Lung microvascular endothelial cell (primary cell): Measurements from ENCODE around the gene CYP19A1. TPM values are rescaled to one million over a fixed set of nuclear protein-coding genes. Genes with fewer than 3 reads are reported as not detected.
A peak's percentile ranks its signal among the peaks of the same experiment; 100 is the strongest.

Experiments used
- DNase-seq, 2 donors: peaks; one replicate each; pipeline versions ENCODE4 v3.0.0 to v3.0.0-alpha.2; 2010; ENCODE audit warnings: low read depth in 2 of 2
- total RNA-seq: library from RNA; depleted of rRNA; stranded (reverse); fragments of >200 nt; gene quantifications from 2 replicates; pipeline ENCODE4 v1.2.1, GENCODE V29; 2014

Gene CYP19A1
- total RNA-seq, 1 donor from 2014 or later: not detected

DNA sequence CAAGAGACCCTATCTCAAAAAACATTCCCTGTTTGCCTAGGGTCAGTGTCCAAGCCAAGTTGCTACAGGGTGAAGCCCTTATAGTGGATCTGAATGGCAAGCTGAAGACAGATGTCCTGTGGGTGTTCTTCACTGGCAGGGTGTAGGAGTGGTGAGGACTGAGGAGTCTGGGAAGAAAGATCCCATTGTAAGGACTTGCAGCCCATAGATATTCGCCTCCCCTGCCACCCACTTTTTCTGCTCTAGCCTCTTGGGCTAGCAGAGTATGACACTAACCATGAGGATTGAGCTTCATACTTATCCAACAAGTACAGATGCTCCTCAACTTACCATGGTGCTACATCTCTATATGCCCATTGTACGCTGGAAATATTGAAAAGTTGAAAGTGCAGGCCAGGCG lies 13.2 kb downstream of the CYP19A1 start:
- DNase-seq: no peak

DNA sequence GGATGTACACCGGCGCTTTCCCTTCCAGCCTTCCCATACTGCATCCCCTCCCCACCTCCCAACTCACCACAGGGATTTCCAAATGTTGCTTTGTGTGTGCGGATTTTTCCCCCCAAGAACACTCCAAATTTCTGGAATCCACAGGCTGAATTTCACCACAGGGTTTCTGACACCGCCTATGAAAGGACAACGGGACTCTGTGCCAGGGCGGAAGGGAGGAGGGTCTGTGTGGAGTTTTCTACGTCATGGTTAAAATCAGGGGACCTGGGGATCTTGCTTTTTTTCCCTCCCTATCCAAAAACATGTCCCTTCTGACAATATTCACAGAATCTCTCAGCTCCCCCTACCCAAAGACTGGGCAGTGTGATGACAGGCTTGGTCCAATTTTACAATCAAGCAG lies 14.6 kb downstream of the CYP19A1 start:
- no peak for DNase-seq

DNA sequence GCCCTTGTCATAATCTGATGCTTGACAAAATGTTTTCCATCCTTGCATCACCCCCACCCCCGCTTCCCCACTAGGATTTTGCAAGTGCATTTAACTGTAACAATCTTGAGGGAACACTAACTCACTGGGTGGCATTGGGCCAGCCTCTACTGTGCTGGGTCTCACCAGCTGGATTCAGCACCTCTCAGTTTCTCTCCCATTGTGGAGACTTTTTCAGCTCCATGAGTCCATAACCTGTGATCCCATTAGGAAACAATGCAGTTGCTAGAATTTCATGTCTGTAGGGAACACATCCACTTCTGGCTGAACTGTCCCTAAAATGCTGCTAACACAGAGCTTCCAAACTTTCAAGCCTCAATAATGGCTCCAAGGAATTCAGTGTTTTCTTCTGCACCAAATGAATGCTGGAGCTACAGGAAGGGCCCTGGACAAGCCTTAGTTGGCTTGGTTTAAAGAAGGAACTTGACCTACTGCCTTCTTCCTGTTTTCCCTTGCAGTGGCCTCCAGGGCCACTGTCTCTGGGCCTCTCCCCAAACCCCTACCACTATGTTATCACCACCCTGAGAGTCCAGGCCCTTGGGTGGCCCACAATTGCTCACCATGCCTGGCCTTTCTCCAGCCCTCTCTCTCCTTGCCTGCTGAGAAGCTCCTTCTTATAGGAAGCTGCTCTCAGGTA lies 15.6 kb downstream of the CYP19A1 start:
- DNase-seq: no peak

DNA sequence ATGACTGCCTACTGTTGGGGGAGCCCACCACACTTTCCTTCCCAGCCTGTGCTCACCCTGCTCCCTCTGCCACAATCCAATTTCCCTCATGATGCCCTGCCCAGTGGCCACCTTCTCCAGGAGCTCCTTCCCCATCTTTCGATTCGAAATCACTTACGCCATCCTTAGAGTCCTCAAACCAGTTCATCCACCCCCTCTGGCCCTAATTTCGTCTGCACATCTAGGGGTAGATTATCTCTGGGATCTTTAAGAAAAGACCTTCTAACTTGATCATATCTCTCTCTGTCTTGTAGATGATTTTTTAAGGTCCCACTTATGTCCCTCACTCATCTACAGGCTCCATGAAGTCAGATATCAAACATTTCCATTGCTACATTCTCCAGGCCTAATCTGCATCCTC lies 17.1 kb downstream of the CYP19A1 start:
- DNase-seq: no peak

DNA sequence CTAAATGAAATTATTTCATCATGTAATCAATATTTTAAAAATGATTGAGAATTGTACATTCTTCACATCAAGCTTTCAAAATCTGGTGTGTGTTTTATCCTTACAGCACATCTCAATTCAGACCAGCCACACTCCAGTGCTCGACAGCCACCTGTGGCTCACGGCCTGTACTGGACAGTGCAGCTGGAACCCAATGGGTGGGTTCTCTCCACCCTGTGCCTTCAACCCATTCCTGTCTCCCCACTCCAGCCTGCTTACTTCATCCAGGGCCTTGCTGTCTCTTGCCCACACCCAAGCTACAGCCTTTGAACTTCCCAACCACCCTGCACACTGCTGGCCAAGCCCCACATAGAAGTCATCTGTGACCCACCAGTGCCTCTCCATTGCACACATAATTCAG lies 17.6 kb downstream of the CYP19A1 start:
- DNase-seq: no peak

DNA sequence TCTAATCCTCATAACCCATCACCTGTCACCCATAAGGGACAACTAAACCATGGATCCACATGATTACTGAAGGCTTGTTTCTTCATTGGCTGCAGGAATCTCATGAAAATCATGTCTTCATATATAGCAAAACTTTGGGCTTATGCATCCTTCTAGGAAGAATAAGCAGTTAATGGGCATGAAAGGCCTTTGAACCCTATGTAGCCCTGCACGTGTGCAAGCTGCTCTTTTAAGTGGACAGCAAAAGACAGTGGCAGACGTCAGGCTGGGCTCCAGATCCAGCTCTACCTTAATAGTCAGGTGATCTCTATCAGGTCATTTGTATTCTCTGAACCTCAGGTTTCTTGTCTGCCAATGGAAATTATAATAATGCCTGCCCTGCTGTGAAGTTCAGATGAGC lies 18.9 kb downstream of the CYP19A1 start:
- DNase-seq: no peak

DNA sequence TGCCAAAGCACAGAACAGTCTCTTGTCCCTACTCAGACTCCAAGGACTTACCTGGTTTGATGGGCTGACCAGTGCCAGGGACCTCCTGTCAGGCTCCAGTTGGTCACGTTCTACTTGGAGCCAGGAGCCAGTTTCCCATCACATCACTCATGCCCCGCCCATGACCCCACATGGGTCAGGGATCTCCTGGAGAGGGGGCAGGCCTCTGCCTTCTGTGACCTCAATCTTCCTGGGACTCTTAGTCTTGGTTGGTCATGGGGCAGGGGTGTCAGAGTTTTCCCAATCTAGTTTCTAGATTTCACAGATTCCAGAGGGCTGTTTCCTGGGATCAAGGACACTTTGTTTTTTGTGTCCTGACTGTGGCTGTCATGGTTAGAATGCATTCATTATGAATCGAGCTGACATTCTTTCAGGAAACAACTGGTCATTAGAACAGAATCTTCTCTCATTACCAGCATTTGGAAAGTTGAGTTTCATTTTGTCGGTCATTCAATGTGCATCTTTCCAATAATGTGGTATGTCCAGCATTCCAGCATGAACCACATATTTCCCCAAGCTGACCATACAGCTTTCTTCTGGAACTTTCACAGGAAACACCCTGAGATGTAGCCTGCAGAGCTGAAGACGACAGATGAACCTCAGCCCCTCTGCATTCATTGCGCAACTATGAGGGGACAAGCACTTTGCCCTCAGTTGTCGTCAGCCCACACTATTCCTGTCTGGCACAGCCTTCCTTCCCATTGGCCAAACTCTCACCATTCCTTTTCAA lies 19.8 kb downstream of the CYP19A1 start:
- DNase-seq: no peak

DNA sequence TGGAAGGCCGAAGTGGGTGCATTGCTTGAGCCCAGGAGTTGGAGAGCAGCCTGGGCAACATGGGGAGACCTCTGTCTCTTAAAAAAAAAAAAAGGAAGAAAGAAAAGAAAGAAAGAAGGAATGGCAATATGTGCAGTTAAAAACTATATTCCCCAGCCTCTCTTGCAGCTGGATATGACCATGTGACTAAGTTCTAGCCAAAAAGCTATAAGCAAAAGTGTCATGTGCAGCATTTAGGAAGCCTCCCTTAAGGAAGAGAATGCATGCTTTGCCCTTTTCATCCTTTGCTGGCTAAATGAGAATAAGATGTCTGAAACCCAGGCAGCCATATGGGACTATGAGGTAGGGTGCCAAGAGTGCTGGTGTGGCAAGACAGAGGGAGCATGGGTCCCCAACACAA lies 21.8 kb downstream of the CYP19A1 start:
- DNase-seq: no peak

DNA sequence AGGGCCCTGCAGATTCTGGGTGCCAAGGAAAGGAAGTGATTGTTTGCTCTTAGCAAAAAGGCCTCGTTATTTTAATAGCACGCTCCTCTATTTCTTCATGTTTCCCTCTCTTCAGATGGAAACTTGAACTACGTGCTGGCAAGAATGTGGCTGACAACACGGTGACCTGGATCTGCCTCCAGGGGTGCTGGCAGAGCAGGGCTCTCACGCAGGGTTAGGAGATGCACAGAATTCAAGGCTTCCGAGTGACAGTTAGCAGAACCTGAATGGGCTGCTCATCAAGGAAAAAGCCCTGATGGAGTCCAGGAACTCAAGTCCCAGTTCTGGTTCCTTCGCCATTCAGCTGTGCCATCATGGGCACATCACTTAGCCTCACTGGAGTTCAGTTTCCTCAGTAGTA lies 22.7 kb downstream of the CYP19A1 start:
- no peak for DNase-seq

DNA sequence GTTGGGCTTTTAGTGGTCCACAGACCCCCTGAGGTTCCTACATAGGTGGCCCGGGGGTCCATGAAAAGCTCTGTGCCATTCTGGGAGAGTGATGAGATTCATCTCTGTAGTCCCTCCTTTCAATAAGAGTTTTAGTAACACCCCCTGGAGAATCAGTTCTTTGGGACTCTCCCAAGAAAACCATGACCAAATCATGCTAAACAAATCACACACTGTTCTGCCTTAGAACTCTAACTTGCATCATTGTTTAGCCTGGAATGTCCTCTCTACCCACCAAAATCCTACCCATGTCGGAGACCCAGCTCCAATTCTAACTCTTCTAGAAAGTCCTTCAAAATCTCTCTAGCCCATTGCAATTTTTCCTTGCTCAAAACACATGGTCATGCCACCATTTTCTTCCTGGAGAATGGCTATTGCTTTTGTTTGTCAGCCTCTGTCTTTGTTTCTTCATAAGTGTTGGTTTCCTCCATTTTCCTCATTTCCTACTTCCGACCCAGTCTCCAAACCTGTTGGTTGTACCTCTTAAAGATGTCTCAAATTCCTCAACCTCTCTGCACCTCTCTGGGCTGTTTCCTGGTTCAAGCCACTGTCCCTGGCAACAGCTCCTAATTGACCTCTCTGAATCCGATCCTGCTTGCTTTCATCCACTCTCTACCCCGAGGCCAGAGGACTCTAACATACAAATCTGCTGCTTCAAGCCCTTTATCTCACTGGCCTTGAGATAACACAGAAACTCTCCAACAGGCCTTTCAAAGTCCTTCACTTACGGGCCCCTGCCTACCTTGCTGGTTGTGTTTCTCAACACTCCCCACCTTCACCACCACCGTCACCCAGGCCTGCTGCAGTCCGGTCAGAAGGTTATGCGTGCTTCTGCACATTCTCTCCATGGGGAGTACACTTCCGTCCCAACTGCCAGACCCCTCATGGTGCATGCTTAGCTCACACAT lies 23.7 kb downstream of the CYP19A1 start:
- no peak for DNase-seq

DNA sequence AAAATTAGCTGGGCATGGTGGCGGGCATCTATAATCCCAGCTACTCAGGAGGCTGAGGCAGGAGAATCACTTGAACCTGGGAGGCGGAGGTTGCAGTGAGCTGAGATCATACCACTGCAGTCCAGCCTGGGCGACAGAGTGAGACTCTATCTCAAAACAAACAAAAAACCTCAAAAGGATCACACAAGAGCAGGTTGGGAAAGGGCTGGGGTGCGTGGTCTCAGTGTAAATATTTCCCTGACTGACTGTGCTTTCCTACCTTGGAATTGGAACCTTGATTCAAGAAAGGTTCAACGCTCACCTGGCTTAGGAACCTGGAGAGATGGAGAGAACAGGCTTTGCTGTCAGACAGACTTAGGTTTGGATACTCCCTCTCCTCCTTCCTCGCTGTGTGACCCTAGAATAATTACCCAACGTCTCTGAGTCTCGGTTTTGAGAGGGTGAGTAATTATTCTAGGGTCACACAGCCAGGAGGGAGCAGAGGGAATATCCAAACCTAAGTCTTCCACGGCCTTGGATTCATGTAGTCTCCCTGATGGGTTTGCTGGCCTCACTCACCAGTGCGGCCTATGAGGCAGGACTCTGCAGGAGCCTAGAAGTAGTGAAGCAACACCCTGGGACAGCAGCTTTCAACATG lies 24.6 kb downstream of the CYP19A1 start:
- DNase-seq: no peak

DNA sequence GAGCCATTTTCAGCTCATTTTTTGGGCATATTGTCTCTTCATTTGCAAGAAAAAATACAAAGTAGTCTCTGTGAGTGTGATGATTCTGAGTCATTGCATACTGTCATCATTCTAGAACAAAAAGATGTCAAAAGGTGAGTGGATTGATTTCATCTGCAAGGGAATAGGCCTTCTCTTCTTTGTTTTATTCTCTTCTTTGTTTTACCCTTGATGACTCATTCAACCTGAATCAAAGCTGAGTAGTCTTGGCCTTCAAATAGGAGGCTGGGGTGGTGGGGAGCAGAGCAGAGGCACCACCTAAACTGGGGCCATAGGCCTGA lies 25.4 kb downstream of the CYP19A1 start:
- DNase-seq: peak in 1 of 2 donors; percentile 40

DNA sequence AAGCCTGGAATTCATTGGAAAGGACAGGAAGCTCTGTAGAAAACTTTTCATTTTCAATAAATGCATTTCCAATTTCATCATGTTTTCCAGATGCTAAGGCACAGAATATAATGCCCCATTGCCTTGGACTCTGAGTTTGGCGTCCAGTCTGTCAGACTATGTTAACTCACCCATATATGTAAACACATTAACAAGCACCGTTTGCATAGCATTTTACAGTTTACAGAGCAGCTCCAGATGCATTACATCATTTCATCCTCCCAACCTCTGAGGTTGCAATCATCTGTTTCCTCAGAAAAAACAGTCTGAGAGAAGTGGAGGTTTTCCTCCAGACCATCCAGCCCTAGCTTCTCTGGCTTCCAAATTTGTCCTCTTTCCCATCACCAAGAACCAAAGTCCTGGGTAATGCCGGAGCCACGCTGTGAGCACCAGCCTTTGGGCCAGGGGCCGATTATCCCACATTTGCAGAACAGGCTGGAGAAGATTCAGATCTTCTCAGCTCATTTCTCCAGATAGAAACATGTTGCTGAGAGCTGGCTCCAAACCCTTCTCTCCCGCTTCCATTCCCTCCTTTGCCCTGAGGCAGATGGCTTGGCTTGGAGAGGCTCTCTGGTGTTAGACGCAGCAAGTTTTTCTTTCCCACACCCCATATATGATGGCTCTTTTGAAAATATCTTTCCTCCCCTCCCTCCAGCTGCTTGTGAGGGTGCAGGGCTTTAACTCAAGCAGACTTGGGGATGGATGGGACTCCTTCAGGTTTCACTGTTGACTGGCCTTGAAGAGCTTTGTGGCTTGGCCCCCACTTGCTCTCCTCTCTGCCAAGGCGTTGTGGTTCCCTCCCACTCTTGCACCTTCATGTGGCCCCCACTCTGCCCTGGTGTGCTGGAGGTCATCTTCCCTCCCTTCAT lies 26.0 kb downstream of the CYP19A1 start:
- peak in 1 of 2 donors; percentile 22 for DNase-seq

DNA sequence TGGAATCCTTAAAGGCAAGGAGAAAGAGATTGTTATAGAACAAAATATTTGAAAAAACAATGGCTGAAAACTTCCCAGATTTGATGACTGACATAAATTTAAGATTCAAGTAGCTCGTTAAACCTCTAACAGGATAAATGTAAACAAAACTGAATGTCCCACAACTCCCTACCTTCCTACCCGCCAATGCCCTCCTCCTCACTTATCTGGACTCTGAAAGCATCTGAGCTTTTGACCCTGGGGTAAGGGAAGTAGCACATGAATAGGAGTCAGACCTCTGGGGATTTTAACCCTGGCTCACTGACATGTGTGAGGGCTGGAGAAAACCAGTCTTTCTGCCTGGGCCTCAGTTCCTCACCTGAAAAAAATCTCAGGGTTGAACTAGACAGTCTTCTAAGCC lies 26.9 kb downstream of the CYP19A1 start:
- DNase-seq: no peak

DNA sequence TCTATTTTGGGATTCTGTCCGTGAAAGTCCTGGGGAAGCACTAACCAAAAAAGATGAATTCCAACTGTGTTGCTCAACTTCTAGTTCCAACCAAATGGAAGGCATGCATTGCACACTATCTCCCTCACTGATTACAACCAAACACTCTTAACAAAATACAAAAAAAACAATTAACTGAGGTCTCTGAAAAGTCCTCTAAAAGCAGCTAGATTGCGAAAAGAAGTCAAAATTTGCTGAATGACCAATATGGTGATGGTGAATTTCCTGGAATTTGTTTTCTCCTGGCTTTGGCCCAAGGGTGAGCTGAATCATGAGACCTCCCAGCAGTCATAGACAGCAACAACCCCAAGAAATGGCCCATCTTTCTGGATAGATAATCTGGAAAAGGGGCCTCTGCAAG lies 28.3 kb downstream of the CYP19A1 start:
- DNase-seq: peak in 1 of 2 donors; percentile 21

DNA sequence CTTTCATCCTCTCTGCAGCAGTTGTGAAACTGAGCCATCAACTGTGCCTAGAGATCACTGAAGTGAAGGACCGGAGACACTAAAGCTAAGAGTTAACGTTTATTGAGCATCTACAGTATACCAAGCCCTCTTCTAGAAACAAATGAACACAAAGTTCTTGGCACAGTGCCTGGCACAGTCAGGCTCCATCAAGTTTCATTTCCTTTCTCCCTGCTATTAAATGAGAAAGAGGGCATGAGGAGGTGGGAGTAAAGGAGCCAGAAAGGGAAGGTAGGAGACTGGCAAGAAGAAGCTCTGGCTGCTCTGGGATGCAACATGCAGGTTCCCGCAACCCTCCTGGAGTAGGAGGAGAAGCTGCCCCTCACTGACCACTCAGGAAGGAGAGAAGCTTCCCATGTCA lies 30.6 kb downstream of the CYP19A1 start:
- DNase-seq: no peak

DNA sequence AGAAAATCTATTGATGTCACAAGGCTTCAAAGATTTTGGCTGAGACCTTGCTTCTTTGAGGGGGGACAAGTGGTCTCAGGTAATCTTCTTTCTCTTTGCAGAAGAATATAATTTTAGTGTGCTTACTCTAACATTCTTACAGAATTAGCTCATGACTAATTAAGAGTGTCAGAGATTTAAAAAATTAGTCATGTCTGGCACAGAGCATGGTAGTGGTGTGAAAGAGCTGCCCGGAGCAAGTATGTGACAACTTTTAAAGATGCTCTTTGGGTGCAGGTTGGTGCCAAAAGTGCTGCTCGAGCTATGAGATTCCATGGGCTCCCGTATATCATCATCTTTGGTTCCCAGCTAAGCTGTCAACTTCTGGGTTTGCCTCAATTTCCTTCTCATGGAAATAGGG lies 31.1 kb downstream of the CYP19A1 start:
- no peak for DNase-seq

DNA sequence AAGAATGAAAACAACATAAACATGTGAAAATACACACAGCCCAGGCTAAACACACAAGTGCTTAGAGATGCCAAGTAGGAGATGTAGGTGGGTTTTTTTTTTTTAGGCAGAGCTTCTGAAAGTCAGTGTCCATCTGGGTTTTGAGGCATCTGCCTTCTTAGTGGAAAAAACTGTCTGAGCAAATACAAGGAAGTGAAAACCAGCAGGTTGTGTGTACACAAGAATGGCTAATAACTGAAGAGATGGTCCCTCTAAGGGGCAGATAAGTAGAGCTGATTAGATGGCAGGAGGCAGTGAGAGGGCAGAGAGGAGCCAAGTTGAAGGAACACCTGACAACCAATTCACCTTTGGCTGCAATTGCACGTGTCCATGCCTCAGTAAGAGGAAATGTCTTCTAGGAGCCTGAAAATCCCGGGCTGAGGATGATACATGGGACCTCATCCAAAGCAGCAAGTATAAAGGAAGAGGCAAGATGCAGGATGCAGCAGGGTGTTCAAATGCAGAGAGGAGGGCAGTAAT lies 34.9 kb downstream of the CYP19A1 start:
- DNase-seq: no peak

DNA sequence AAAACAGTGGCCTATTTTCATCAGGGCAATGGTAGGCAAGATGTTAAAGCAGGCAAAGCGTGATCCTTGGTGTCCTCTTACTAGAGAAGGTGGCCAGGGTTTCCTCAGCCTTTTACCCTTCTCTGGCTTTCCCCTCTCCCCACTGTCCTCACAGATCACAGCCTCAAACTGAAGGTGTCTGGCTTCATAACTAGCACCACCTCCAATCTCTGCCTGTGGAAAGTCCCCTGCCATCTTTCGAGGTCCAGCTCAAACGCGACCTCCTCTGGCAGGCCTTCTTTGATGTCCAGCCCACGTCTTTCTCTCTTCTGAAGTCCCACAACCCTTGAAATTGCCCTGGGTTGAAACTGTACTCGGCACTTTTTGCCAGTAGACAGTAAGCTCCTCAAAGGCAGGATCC lies 35.9 kb downstream of the CYP19A1 start:
- no peak for DNase-seq

DNA sequence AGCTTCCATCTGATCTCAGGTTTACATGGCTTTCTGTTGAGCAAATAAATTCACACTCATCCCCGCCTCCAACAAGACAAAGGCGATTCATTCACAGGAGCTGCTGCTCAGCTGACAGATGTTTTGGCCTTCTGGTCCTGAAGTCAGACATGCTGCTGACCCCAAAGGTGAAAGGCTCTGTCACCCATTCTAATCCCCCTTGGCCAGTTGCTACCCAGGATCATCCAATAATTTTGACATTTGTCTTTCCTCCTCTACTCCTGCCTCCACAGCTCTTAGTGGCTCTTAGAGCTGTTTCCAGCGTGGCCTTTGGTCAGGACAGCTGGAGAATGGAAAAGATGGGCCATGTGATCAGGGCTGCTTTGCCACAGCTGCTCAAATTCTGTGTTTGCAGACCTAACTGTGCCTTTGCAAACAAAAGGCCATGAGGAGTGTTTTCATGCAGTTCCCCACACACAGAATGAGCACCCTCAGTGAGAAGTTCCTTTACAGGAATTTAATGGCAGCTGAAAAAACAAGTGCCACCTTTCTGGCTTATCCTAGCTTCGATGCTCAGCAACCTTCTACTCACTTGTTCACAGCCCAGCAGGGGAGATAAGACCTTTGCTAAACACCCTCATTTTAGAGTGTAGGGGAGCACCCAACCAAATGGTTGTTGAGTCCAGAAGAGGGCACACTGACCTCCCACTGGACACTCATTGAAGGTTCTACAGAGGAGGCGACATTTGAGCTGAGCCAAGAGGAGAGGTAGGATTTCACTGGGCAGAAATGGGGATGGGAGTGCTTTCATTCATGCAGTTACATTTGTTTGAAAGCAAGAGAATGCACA lies 39.0 kb downstream of the CYP19A1 start:
- DNase-seq: no peak
